GM21367 (cell line): ENCODE measurements around the gene SNCB.

Experiments
- ATAC-seq: cut with Tn5 transposase; IDR thresholded peaks from one replicate; pipeline ENCODE4 v1.9.1; 2021; ENCODE audit not compliant: unreplicated experiment

SNCB gene

GRCh38 chr5:176625966-176626875 lies 4.1 kb downstream of the SNCB start:
- ATAC-seq = no peak

- no peak for ATAC-seq
These were observed 4.8 kb downstream of the SNCB start for GRCh38 chr5:176625512-176625911.

- ATAC-seq = no peak
These were observed 5.4 kb downstream of the SNCB start for GRCh38 chr5:176624938-176625337.

GRCh38 chr5:176624142-176624541 lies 6.2 kb downstream of the SNCB start:
- ATAC-seq = no peak

GRCh38 chr5:176621661-176622079 lies 8.7 kb downstream of the SNCB start:
- no peak for ATAC-seq

GRCh38 chr5:176620333-176620981 lies 9.9 kb downstream of the SNCB start:
- no peak for ATAC-seq

GRCh38 chr5:176619569-176620332 lies 10.6 kb downstream of the SNCB start:
- no peak for ATAC-seq

GRCh38 chr5:176619203-176619568 lies 11.1 kb downstream of the SNCB start:
- ATAC-seq = peak; percentile 48

- no peak for ATAC-seq
These were observed 11.6 kb downstream of the SNCB start for GRCh38 chr5:176618783-176619182.

GRCh38 chr5:176616511-176616910 lies 13.8 kb downstream of the SNCB start:
- no peak for ATAC-seq

GRCh38 chr5:176614805-176615478 lies 15.4 kb downstream of the SNCB start:
- no peak for ATAC-seq

- no peak for ATAC-seq
These were observed 17.5 kb downstream of the SNCB start for GRCh38 chr5:176612855-176613254.

- ATAC-seq = no peak
These were observed 18.3 kb downstream of the SNCB start for GRCh38 chr5:176612008-176612407.

GRCh38 chr5:176611435-176611834 lies 18.9 kb downstream of the SNCB start:
- no peak for ATAC-seq

GRCh38 chr5:176610435-176610773 lies 19.9 kb downstream of the SNCB start:
- no peak for ATAC-seq

- ATAC-seq = peak; percentile 58
These were observed 20.5 kb downstream of the SNCB start, which contains the start of gene GPRIN1 for GRCh38 chr5:176609724-176610434. Gene GPRIN1 (minus strand): TSS chr5:176610156. CDS start chr5:176599834, 10,322 bp downstream.

GRCh38 chr5:176608937-176609723 lies 21.2 kb downstream of the SNCB start:
- ATAC-seq = peak; percentile 15

GRCh38 chr5:176608142-176608705 lies 22.1 kb downstream of the SNCB start:
- ATAC-seq = no peak

GRCh38 chr5:176606875-176607274 lies 23.5 kb downstream of the SNCB start:
- no peak for ATAC-seq
